ENCODE measurements around the gene MAML3. TPM values are rescaled to one million over a fixed set of nuclear protein-coding genes. Genes with fewer than 3 reads are reported as not detected.

Gene MAML3
- total RNA-seq, 1 donor from 2014 or later: 0.43 TPM

- no peak for DNase-seq (ENCODE audit: low read depth)
Observed at GRCh38 chr4:140102421-140102820, 51.6 kb downstream of the MAML3 start.

GRCh38 chr4:140100771-140101170 lies 53.2 kb downstream of the MAML3 start:
- DNase-seq (ENCODE audit: low read depth): peak; percentile 26

- no peak for DNase-seq (ENCODE audit: low read depth)
Observed at GRCh38 chr4:140099983-140100382, 54.0 kb downstream of the MAML3 start.

- no peak for DNase-seq (ENCODE audit: low read depth)
Observed at GRCh38 chr4:140098455-140099160, 55.4 kb downstream of the MAML3 start.

GRCh38 chr4:140097572-140097971 lies 56.4 kb downstream of the MAML3 start:
- DNase-seq (ENCODE audit: low read depth): no peak

- no peak for DNase-seq (ENCODE audit: low read depth)
Observed at GRCh38 chr4:140096921-140097320, 57.1 kb downstream of the MAML3 start.

- no peak for DNase-seq (ENCODE audit: low read depth)
Observed at GRCh38 chr4:140096483-140096861, 57.5 kb downstream of the MAML3 start.

- peak; percentile 30 for DNase-seq (ENCODE audit: low read depth)
Observed at GRCh38 chr4:140095694-140096482, 58.1 kb downstream of the MAML3 start.

GRCh38 chr4:140094438-140095420 lies 59.3 kb downstream of the MAML3 start:
- no peak for DNase-seq (ENCODE audit: low read depth)

GRCh38 chr4:140092094-140092851 lies 61.7 kb downstream of the MAML3 start:
- DNase-seq (ENCODE audit: low read depth): no peak

- DNase-seq (ENCODE audit: low read depth): no peak
Observed at GRCh38 chr4:140091305-140091704, 62.7 kb downstream of the MAML3 start.

- no peak for DNase-seq (ENCODE audit: low read depth)
Observed at GRCh38 chr4:140090215-140090731, 63.7 kb downstream of the MAML3 start.

GRCh38 chr4:140089216-140089615 lies 64.8 kb downstream of the MAML3 start:
- DNase-seq (ENCODE audit: low read depth): no peak

GRCh38 chr4:140088323-140088967 lies 65.5 kb downstream of the MAML3 start:
- no peak for DNase-seq (ENCODE audit: low read depth)

- DNase-seq (ENCODE audit: low read depth): no peak
Observed at GRCh38 chr4:140085881-140086280, 68.1 kb downstream of the MAML3 start.

- no peak for DNase-seq (ENCODE audit: low read depth)
Observed at GRCh38 chr4:140085062-140085622, 68.8 kb downstream of the MAML3 start.

- DNase-seq (ENCODE audit: low read depth): no peak
Observed at GRCh38 chr4:140084385-140084784, 69.6 kb downstream of the MAML3 start.

GRCh38 chr4:140082391-140082755 lies 71.6 kb downstream of the MAML3 start:
- no peak for DNase-seq (ENCODE audit: low read depth)

- no peak for DNase-seq (ENCODE audit: low read depth)
Observed at GRCh38 chr4:140081641-140082390, 72.2 kb downstream of the MAML3 start.
